HepG2 (cell line): ENCODE measurements around the gene RMI2. TPM values are rescaled to one million over a fixed set of nuclear protein-coding genes. Genes with fewer than 3 reads are reported as not detected.

Experiments used
- DBP ChIP-seq: sonication (generic); formaldehyde crosslinking; IDR thresholded peaks from 2 replicates; pipeline ENCODE4 v1.4.0; 2020; ENCODE audit warnings: missing genetic modification reagents; ENCODE audit errors: not compliant biosample characterization
- GFI1 ChIP-seq: sonication (generic); formaldehyde crosslinking; IDR thresholded peaks from 2 replicates; pipeline ENCODE4 v1.5.0; 2020; ENCODE audit warnings: missing genetic modification reagents, mild to moderate bottlenecking, borderline replicate concordance
- HNRNPH1 ChIP-seq: fragments of 200-400 bp; formaldehyde crosslinking; optimal IDR thresholded peaks from 2 replicates; pipeline ENCODE3; 2017; ENCODE audit warnings: mild to moderate bottlenecking, low read depth, low read length
- MED1 ChIP-seq: sonication (generic); formaldehyde crosslinking; IDR thresholded peaks from 2 replicates; pipeline ENCODE4 v1.4.0; 2020; ENCODE audit warnings: missing genetic modification reagents
- MED13 ChIP-seq: sonication (generic); formaldehyde crosslinking; IDR thresholded peaks from 2 replicates; pipeline ENCODE4 v1.5.0; 2020; ENCODE audit warnings: missing genetic modification reagents
- PLRG1 ChIP-seq: fragments of 450-650 bp; conservative IDR thresholded peaks from 2 replicates; pipeline ENCODE4 v1.6.1; 2016
- ZFP62 ChIP-seq: sonication (generic); formaldehyde crosslinking; IDR thresholded peaks from 2 replicates; pipeline ENCODE4 v1.4.0; 2020; ENCODE audit warnings: missing genetic modification reagents
- ZMYM3 ChIP-seq: sonication (generic); formaldehyde crosslinking; IDR thresholded peaks from 2 replicates; pipeline ENCODE4 v1.5.1; 2020; ENCODE audit warnings: mild to moderate bottlenecking, missing genetic modification reagents
- ZNF333 ChIP-seq: sonication (generic); formaldehyde crosslinking; IDR thresholded peaks from 2 replicates; pipeline ENCODE4 v1.4.0; 2020; ENCODE audit warnings: mild to moderate bottlenecking, missing genetic modification reagents, borderline replicate concordance
- ZNF496 ChIP-seq: sonication (generic); formaldehyde crosslinking; IDR thresholded peaks from 2 replicates; pipeline ENCODE4 v1.8.1; 2023; ENCODE audit warnings: mild to moderate bottlenecking, moderate library complexity, missing genetic modification reagents; ENCODE audit not compliant: insufficient replicate concordance
- ZNF530 ChIP-seq: sonication (generic); formaldehyde crosslinking; IDR thresholded peaks from 2 replicates; pipeline ENCODE4 v1.5.0; 2020; ENCODE audit warnings: low read depth, mild to moderate bottlenecking, missing genetic modification reagents
- ZNF746 ChIP-seq: sonication (generic); formaldehyde crosslinking; IDR thresholded peaks from 2 replicates; pipeline ENCODE4 v1.8.0; 2022; ENCODE audit warnings: mild to moderate bottlenecking, missing genetic modification reagents
- ZNF816 ChIP-seq: sonication (generic); formaldehyde crosslinking; IDR thresholded peaks from 2 replicates; pipeline ENCODE4 v1.8.0; 2022; ENCODE audit warnings: missing genetic modification reagents, mild to moderate bottlenecking, borderline replicate concordance
- polyA plus RNA-seq, 8 experiments: library from polyadenylated mRNA; depleted of rRNA in 3 of 8; stranded (reverse) in 7 of 8; unstranded in 1 of 8; fragments of >200 nt; fragmentation: Illumina TruSeq in 4 of 8; extraction: Trizol in 4 of 8; gene quantifications; 2 replicates each; pipeline versions ENCODE4 v1.2.1 to v1.2.3, GENCODE V29; 2011 to 2016; ENCODE audit warnings: low read depth in 4 of 8, missing spikeins in 1 of 8, mixed read lengths in 1 of 8; ENCODE audit not compliant: insufficient read depth in 1 of 8
- total RNA-seq, 5 experiments: library from RNA; depleted of rRNA; stranded (reverse); fragments of >200 nt; fragmentation: Illumina TruSeq; extraction: Trizol; gene quantifications; 2 replicates each; pipeline ENCODE4 v1.2.3, GENCODE V29; 2016; ENCODE audit warnings: low read depth in 1 of 5
- TF ChIP-seq, protein P1 (sequence below): sonication (generic); formaldehyde crosslinking; IDR thresholded peaks from 2 replicates; pipeline ENCODE4 v1.9.0; 2021; ENCODE audit warnings: mild to moderate bottlenecking, missing genetic modification reagents
- TF ChIP-seq, protein P2 (sequence below), 2 experiments: sonication (generic) in 1 of 2; formaldehyde crosslinking in 1 of 2; IDR thresholded peaks; 2 replicates each; pipeline versions ENCODE4 v1.4.0 to v1.6.1; 2018 to 2020; ENCODE audit warnings: missing genetic modification reagents in 2 of 2, borderline replicate concordance in 1 of 2, low read depth in 1 of 2, mild to moderate bottlenecking in 1 of 2, missing biosample characterization in 1 of 2
- TF ChIP-seq, protein P3 (sequence below): sonication (generic); formaldehyde crosslinking; IDR thresholded peaks from 2 replicates; pipeline ENCODE4 v1.4.0; 2020; ENCODE audit warnings: mild to moderate bottlenecking, missing genetic modification reagents, borderline replicate concordance
- TF ChIP-seq, protein P4 (sequence below): sonication (generic); formaldehyde crosslinking; IDR thresholded peaks from 2 replicates; pipeline ENCODE4 v1.5.0; 2020; ENCODE audit warnings: mild to moderate bottlenecking, missing genetic modification reagents

The RMI2 gene
- total and polyA plus RNA-seq, 2 of the 13 experiments (the other 11 are each of a cell fraction or from before 2014, with no cell fraction given): 24.5 to 55.7 TPM

- TF ChIP-seq HNRNPH1 (no peak), ZNF816 (CRISPR knock-in tag) (no peak), ZMYM3 (CRISPR knock-in tag) (peak; percentile 97), ZNF496 (no peak), MED1 (0 out of 2 replicates have a peak, but pooled peaks have one; percentile 21), PLRG1 (no peak), GFI1 (CRISPR knock-in tag) (no peak), ZNF333 (0 out of 2 replicates have a peak, but pooled peaks have one; percentile 53), ZNF530 (CRISPR knock-in tag) (no peak), DBP (CRISPR knock-in tag) (no peak), ZNF746 (no peak), MED13 (no peak), ZFP62 (CRISPR knock-in tag) (0 out of 2 replicates have a peak, but pooled peaks have one; percentile 26)
- TF ChIP-seq, protein P1, sequence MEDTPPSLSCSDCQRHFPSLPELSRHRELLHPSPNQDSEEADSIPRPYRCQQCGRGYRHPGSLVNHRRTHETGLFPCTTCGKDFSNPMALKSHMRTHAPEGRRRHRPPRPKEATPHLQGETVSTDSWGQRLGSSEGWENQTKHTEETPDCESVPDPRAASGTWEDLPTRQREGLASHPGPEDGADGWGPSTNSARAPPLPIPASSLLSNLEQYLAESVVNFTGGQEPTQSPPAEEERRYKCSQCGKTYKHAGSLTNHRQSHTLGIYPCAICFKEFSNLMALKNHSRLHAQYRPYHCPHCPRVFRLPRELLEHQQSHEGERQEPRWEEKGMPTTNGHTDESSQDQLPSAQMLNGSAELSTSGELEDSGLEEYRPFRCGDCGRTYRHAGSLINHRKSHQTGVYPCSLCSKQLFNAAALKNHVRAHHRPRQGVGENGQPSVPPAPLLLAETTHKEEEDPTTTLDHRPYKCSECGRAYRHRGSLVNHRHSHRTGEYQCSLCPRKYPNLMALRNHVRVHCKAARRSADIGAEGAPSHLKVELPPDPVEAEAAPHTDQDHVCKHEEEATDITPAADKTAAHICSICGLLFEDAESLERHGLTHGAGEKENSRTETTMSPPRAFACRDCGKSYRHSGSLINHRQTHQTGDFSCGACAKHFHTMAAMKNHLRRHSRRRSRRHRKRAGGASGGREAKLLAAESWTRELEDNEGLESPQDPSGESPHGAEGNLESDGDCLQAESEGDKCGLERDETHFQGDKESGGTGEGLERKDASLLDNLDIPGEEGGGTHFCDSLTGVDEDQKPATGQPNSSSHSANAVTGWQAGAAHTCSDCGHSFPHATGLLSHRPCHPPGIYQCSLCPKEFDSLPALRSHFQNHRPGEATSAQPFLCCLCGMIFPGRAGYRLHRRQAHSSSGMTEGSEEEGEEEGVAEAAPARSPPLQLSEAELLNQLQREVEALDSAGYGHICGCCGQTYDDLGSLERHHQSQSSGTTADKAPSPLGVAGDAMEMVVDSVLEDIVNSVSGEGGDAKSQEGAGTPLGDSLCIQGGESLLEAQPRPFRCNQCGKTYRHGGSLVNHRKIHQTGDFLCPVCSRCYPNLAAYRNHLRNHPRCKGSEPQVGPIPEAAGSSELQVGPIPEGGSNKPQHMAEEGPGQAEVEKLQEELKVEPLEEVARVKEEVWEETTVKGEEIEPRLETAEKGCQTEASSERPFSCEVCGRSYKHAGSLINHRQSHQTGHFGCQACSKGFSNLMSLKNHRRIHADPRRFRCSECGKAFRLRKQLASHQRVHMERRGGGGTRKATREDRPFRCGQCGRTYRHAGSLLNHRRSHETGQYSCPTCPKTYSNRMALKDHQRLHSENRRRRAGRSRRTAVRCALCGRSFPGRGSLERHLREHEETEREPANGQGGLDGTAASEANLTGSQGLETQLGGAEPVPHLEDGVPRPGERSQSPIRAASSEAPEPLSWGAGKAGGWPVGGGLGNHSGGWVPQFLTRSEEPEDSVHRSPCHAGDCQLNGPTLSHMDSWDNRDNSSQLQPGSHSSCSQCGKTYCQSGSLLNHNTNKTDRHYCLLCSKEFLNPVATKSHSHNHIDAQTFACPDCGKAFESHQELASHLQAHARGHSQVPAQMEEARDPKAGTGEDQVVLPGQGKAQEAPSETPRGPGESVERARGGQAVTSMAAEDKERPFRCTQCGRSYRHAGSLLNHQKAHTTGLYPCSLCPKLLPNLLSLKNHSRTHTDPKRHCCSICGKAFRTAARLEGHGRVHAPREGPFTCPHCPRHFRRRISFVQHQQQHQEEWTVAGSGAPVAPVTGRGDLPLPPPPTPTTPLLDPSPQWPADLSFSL (CRISPR knock-in tag): no peak
- TF ChIP-seq, protein P2, sequence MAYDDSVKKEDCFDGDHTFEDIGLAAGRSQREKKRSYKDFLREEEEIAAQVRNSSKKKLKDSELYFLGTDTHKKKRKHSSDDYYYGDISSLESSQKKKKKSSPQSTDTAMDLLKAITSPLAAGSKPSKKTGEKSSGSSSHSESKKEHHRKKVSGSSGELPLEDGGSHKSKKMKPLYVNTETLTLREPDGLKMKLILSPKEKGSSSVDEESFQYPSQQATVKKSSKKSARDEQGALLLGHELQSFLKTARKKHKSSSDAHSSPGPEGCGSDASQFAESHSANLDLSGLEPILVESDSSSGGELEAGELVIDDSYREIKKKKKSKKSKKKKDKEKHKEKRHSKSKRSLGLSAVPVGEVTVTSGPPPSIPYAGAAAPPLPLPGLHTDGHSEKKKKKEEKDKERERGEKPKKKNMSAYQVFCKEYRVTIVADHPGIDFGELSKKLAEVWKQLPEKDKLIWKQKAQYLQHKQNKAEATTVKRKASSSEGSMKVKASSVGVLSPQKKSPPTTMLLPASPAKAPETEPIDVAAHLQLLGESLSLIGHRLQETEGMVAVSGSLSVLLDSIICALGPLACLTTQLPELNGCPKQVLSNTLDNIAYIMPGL (CRISPR knock-in tag; IDR thresholded peaks at IDR 0.05; ENCODE audit: borderline replicate concordance in 1 of 2, low read depth in 1 of 2): no peak
- TF ChIP-seq, protein P3, sequence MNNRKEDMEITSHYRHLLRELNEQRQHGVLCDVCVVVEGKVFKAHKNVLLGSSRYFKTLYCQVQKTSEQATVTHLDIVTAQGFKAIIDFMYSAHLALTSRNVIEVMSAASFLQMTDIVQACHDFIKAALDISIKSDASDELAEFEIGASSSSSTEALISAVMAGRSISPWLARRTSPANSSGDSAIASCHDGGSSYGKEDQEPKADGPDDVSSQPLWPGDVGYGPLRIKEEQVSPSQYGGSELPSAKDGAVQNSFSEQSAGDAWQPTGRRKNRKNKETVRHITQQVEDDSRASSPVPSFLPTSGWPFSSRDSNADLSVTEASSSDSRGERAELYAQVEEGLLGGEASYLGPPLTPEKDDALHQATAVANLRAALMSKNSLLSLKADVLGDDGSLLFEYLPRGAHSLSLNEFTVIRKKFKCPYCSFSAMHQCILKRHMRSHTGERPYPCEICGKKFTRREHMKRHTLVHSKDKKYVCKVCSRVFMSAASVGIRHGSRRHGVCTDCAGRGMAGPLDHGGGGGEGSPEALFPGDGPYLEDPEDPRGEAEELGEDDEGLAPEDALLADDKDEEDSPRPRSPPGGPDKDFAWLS (CRISPR knock-in tag): no peak
- TF ChIP-seq, protein P4, sequence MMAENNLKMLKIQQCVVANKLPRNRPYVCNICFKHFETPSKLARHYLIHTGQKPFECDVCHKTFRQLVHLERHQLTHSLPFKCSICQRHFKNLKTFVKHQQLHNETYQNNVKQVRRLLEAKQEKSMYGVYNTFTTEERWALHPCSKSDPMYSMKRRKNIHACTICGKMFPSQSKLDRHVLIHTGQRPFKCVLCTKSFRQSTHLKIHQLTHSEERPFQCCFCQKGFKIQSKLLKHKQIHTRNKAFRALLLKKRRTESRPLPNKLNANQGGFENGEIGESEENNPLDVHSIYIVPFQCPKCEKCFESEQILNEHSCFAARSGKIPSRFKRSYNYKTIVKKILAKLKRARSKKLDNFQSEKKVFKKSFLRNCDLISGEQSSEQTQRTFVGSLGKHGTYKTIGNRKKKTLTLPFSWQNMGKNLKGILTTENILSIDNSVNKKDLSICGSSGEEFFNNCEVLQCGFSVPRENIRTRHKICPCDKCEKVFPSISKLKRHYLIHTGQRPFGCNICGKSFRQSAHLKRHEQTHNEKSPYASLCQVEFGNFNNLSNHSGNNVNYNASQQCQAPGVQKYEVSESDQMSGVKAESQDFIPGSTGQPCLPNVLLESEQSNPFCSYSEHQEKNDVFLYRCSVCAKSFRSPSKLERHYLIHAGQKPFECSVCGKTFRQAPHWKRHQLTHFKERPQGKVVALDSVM (CRISPR knock-in tag): no peak
Observed at GRCh38 chr16:11331967-11332366, 13.3 kb upstream of the RMI2 start (continued).
